MM.1S (cell line): ENCODE measurements around the gene STRN3.

Experiments used
- DNase-seq: peaks from one replicate; pipeline ENCODE4 v3.0.0-alpha.2; 2015
- H2AFZ ChIP-seq: fragments of 300-600 bp; sonication (generic); 2 replicates; pipeline ENCODE4 v1.6.0; 2016; ENCODE audit warnings: antibody characterized with exemption, low read length
- H3F3A ChIP-seq: fragments of 300-600 bp; sonication (generic); 2 replicates; pipeline ENCODE4 v1.6.1; 2016; ENCODE audit warnings: mild to moderate bottlenecking, antibody characterized with exemption, low read length, moderate library complexity, mixed read lengths; ENCODE audit not compliant: insufficient read depth
- H3K27ac ChIP-seq: fragments of 300-600 bp; sonication (generic); 2 replicates; pipeline ENCODE4 v1.5.1; 2016; ENCODE audit warnings: mild to moderate bottlenecking, low read length
- H3K27me3 ChIP-seq: fragments of 300-600 bp; sonication (generic); replicated peaks from 2 replicates; pipeline ENCODE4 v1.6.0; 2016; ENCODE audit warnings: low read length; ENCODE audit not compliant: insufficient read depth
- H3K36me3 ChIP-seq: fragments of 300-600 bp; sonication (generic); replicated peaks from 2 replicates; pipeline ENCODE4 v1.6.1; 2016; ENCODE audit warnings: mild to moderate bottlenecking, low read length, mixed read lengths; ENCODE audit not compliant: insufficient read depth
- H3K4me1 ChIP-seq: fragments of 300-600 bp; sonication (generic); 2 replicates; pipeline ENCODE4 v1.6.1; 2016; ENCODE audit warnings: low read length, mixed read lengths
- H3K4me2 ChIP-seq: fragments of 300-600 bp; sonication (generic); 2 replicates; pipeline ENCODE4 v1.6.0; 2016; ENCODE audit warnings: low read depth, low read length
- H3K4me3 ChIP-seq: fragments of 300-600 bp; sonication (generic); 2 replicates; pipeline ENCODE4 v1.5.1; 2016; ENCODE audit warnings: low read length, mixed read lengths
- H3K79me2 ChIP-seq: fragments of 300-600 bp; sonication (generic); 2 replicates; pipeline ENCODE4 v1.6.1; 2016; ENCODE audit warnings: mixed run types, low read length, mixed read lengths
- H3K9ac ChIP-seq: fragments of 300-600 bp; sonication (generic); 2 replicates; pipeline ENCODE4 v1.6.1; 2016; ENCODE audit warnings: low read length, mixed read lengths
- H3K9me2 ChIP-seq: fragments of 300-600 bp; sonication (generic); replicated peaks from 2 replicates; pipeline ENCODE4 v1.6.1; 2016; ENCODE audit warnings: mild to moderate bottlenecking, low read length, mixed read lengths; ENCODE audit not compliant: insufficient read depth
- H3K9me3 ChIP-seq: fragments of 300-600 bp; sonication (generic); replicated peaks from 2 replicates; pipeline ENCODE4 v1.6.1; 2016; ENCODE audit warnings: mild to moderate bottlenecking, low read length, mixed read lengths; ENCODE audit not compliant: insufficient read depth
- H4K20me1 ChIP-seq: fragments of 300-600 bp; sonication (generic); 2 replicates; pipeline ENCODE4 v1.6.1; 2016; ENCODE audit warnings: mild to moderate bottlenecking, low read length, moderate library complexity, mixed read lengths; ENCODE audit not compliant: insufficient read depth
- CTCF ChIP-seq: fragments of 300-600 bp; sonication (generic); IDR thresholded peaks from 2 replicates; pipeline ENCODE4 v1.5.1; 2016; ENCODE audit warnings: antibody characterized with exemption, low read length, mixed read lengths
- EZH2 ChIP-seq: fragments of 300-600 bp; sonication (generic); optimal IDR thresholded peaks from 2 replicates; pipeline ENCODE3; 2017; ENCODE audit warnings: low read depth, mild to moderate bottlenecking, antibody characterized with exemption, low read length, mixed read lengths
- EZH2phosphoT487 ChIP-seq: fragments of 300-600 bp; sonication (generic); IDR thresholded peaks from 2 replicates; pipeline ENCODE4 v1.6.1; 2018; ENCODE audit warnings: antibody characterized with exemption, low read length

STRN3 gene

GRCh38 chr14:30961330-30961729, 64.8 kb downstream of the STRN3 start:
- H3K27ac ChIP-seq, result no peak overlapping the region

GRCh38 chr14:30960216-30960615, 66.0 kb downstream of the STRN3 start:
- H3K79me2 ChIP-seq, result peaks cover 25% of the 10 kb centered on the region
- TF ChIP-seq EZH2 (no peak), EZH2phosphoT487 (no peak), CTCF (no peak)

More at GRCh38 chr14:30961330-30961729, 64.8 kb downstream of the STRN3 start:
- Histone ChIP-seq H3K79me2 (peaks cover 26% of the 10 kb centered on the region), H3K4me3 (no peak overlapping the region), H3K9me3 (no peaks in the 10 kb centered on the region), H3K4me2 (no peak overlapping the region), H3K27me3 (no peaks in the 10 kb centered on the region), H3K9me2 (no peaks in the 10 kb centered on the region), H3K4me1 (no peaks in the 10 kb centered on the region), H3K9ac (no peak overlapping the region), H3K36me3 (no peaks in the 10 kb centered on the region), H2AFZ (no peak overlapping the region), H3F3A (no peaks in the 10 kb centered on the region), H4K20me1 (no peaks in the 10 kb centered on the region)
- DNase-seq, result no peak
- TF ChIP-seq EZH2 (no peak), EZH2phosphoT487 (no peak), CTCF (no peak)

GRCh38 chr14:30958555-30959407, 67.4 kb downstream of the STRN3 start:
- Histone ChIP-seq H3K27ac (no peak overlapping the region), H3K36me3 (no peaks in the 10 kb centered on the region), H3K79me2 (peaks cover 22% of the 10 kb centered on the region), H3K4me3 (no peak overlapping the region), H3K4me2 (no peak overlapping the region), H3K27me3 (no peaks in the 10 kb centered on the region), H3K4me1 (no peaks in the 10 kb centered on the region), H3K9me2 (no peaks in the 10 kb centered on the region), H3F3A (no peaks in the 10 kb centered on the region), H3K9me3 (no peaks in the 10 kb centered on the region), H4K20me1 (no peaks in the 10 kb centered on the region), H3K9ac (no peak overlapping the region), H2AFZ (no peak overlapping the region)
- no peak for DNase-seq
- no peak for TF ChIP-seq EZH2phosphoT487
- no peak for TF ChIP-seq CTCF
- no peak for TF ChIP-seq EZH2

More at GRCh38 chr14:30960216-30960615, 66.0 kb downstream of the STRN3 start:
- Histone ChIP-seq H3K4me1 (no peaks in the 10 kb centered on the region), H3F3A (no peaks in the 10 kb centered on the region), H3K9ac (no peak overlapping the region), H4K20me1 (no peaks in the 10 kb centered on the region), H3K27ac (no peak overlapping the region), H2AFZ (no peak overlapping the region), H3K9me3 (no peaks in the 10 kb centered on the region), H3K9me2 (no peaks in the 10 kb centered on the region), H3K36me3 (no peaks in the 10 kb centered on the region), H3K4me3 (no peak overlapping the region), H3K27me3 (no peaks in the 10 kb centered on the region), H3K4me2 (no peak overlapping the region)
- DNase-seq, result no peak
